Measurements from ENCODE around the gene EPAS1. TPM values are rescaled to one million over a fixed set of nuclear protein-coding genes. Genes with fewer than 3 reads are reported as not detected.

The EPAS1 gene
- total and polyA plus RNA-seq, 2 of the 8 experiments (the other 6 are each of a cell fraction or from before 2014, with no cell fraction given), result 2.0 to 4.9 TPM

DNA sequence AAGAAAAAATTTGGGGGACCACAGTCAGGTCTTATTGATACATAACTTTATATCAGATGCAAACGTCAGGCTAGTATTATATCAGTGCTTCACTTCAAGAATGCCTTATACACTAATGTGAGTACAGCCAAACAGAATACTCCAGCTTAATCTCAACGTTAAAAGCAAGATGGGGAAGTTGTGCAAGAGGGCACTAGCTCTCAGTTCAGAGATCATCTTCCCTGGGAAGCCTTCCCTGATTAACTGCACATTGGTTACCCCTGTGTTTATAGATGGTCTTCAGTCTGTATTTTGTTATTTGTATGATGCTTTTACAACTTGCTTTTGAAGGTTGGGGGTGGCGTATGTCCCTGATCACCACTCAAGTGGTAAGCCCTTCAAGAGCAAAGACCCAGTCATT, 11.4 kb downstream of the EPAS1 start:
- Histone ChIP-seq H2BK12ac (ENCODE audit: low read depth, low read length) (no peak overlapping the region), H3K79me1 (ENCODE audit: low read depth, low read length) (no peaks in the 10 kb centered on the region), H2BK5ac (ENCODE audit: low read depth, low read length) (no peak overlapping the region), H4K8ac (ENCODE audit: extremely low read depth, insufficient read depth, low read length) (no peak overlapping the region), H3K27me3 (replicated peaks in 1 of 4; ENCODE audit: control insufficient read depth in 3 of 4, extremely low read depth in 1 of 4, insufficient read depth in 3 of 4, low read length in 3 of 4) (no peaks in the 10 kb centered on the region), H3K14ac (ENCODE audit: insufficient read length) (no peak overlapping the region), H3K9ac (replicated peaks in 1 of 4; ENCODE audit: extremely low read depth in 1 of 4, low read depth in 3 of 4, low read length in 3 of 4) (no peak overlapping the region), H3K23ac (ENCODE audit: insufficient read length) (no peak overlapping the region), H3K4ac (replicated peaks; ENCODE audit: insufficient read length, low read depth, low read length) (no peak overlapping the region), H3K4me3 (ENCODE audit: extremely low read depth in 1 of 4, insufficient read depth in 2 of 4, low read depth in 3 of 4, low read length in 4 of 4) (no peak overlapping the region), H4K91ac (replicated peaks; ENCODE audit: insufficient read length, low read length) (no peak overlapping the region), H2BK120ac (replicated peaks; ENCODE audit: low read depth, low read length) (no peak overlapping the region), H3K79me2 (ENCODE audit: control insufficient read depth in 1 of 2, insufficient read depth in 2 of 2, low read length in 2 of 2) (no peaks in the 10 kb centered on the region), H3K27ac (ENCODE audit: low read depth, low read length) (no peak overlapping the region), H2AFZ (ENCODE audit: low read length) (no peak overlapping the region), H3K4me2 (ENCODE audit: insufficient read depth in 1 of 2, low read depth in 2 of 2, low read length in 2 of 2) (no peak overlapping the region), H2AK5ac (ENCODE audit: low read depth, low read length) (no peak overlapping the region), H3K36me3 (ENCODE audit: control insufficient read depth in 2 of 4, insufficient read depth in 4 of 4, low read length in 3 of 4) (peaks cover 0 to 2% (median 0%) of the 10 kb centered on the region in 4 experiments; a peak in 1 of 8 replicates), H3K23me2 (ENCODE audit: low read depth, low read length) (no peaks in the 10 kb centered on the region), H3K9me3 (ENCODE audit: insufficient read depth in 2 of 2, low read depth in 1 of 2, low read length in 1 of 2) (no peaks in the 10 kb centered on the region), H4K20me1 (replicated peaks in 1 of 2; ENCODE audit: control insufficient read depth in 1 of 2, insufficient read depth in 2 of 2, low read length in 2 of 2) (no peaks in the 10 kb centered on the region), H3K56ac (replicated peaks; ENCODE audit: insufficient read length, low read depth, low read length) (no peak overlapping the region), H4K5ac (ENCODE audit: insufficient read length, low read depth, low read length) (no peak overlapping the region), H2BK20ac (ENCODE audit: low read length) (no peak overlapping the region), H3K4me1 (replicated peaks in 1 of 4; ENCODE audit: control insufficient read depth in 3 of 4, insufficient read depth in 4 of 4, low read length in 3 of 4) (peaks cover 0 to 5% (median 0%) of the 10 kb centered on the region in 4 experiments; a peak in 3 of 7 replicates), H3K18ac (ENCODE audit: extremely low read depth, low read length) (no peak overlapping the region), H2BK15ac (ENCODE audit: low read length) (no peak overlapping the region)
- 78% methylated on average over 3 of the region's 3 CpGs; no CpG with 5 or more reads in 1 of the 2 experiments for WGBS, 2 experiments (ENCODE audit: extremely low coverage in 1 of 2, insufficient coverage in 1 of 2, insufficient read length in 1 of 2, insufficient replicate concordance in 2 of 2, low coverage in 1 of 2, low lambda C conversion rate in 2 of 2, missing lambda C conversion rate in 1 of 2)
- DNase-seq (ENCODE audit: low read depth in 1 of 2, low spot score in 2 of 2) (no peak), FAIRE-seq (no peak)
- ChIA-PET POLR2A (ENCODE audit: partially characterized antibody) (interaction anchor here (0.9 kb wide), 1 partner anchor 19 kb away, joined by 3 read pairs; no protein-coding TSS in a partner anchor), CTCF (ENCODE audit: partially characterized antibody) (interaction anchor here (0.9 to 2.7 kb wide), 9 partner anchors 14 to 318 kb away, joined by 3 to 15 read pairs (median 5); no protein-coding TSS in a partner anchor)
- TF ChIP-seq POLR2A (IDR thresholded peaks at IDR 0.05; ENCODE audit: control extremely low read depth in 1 of 2, low read depth in 2 of 2, low read length in 2 of 2), result no peak
- no peak for TF ChIP-seq RFX5 (IDR thresholded peaks at IDR 0.05; ENCODE audit: borderline replicate concordance, low read depth, low read length)
- TF ChIP-seq CREB1 (IDR thresholded peaks at IDR 0.05), result no peak
- no peak for TF ChIP-seq ZNF274 (IDR thresholded peaks at IDR 0.05; ENCODE audit: borderline replicate concordance, extremely low read depth, low read length)
- TF ChIP-seq BACH1 (IDR thresholded peaks at IDR 0.05; ENCODE audit: low read length), result no peak
- TF ChIP-seq SIN3A (conservative IDR thresholded peaks at IDR 0.05 in 1 of 2, IDR thresholded peaks at IDR 0.05 in 1 of 2; ENCODE audit: low read depth in 1 of 2, low read length in 2 of 2), result no peak
- TF ChIP-seq KDM1A (IDR thresholded peaks at IDR 0.05; ENCODE audit: borderline replicate concordance, low read length), result no peak
- TF ChIP-seq SRF (IDR thresholded peaks at IDR 0.05; ENCODE audit: low read depth, low read length), result no peak
- TF ChIP-seq TCF12 (IDR thresholded peaks at IDR 0.05; ENCODE audit: low read depth, low read length), result no peak
- TF ChIP-seq, protein P1, sequence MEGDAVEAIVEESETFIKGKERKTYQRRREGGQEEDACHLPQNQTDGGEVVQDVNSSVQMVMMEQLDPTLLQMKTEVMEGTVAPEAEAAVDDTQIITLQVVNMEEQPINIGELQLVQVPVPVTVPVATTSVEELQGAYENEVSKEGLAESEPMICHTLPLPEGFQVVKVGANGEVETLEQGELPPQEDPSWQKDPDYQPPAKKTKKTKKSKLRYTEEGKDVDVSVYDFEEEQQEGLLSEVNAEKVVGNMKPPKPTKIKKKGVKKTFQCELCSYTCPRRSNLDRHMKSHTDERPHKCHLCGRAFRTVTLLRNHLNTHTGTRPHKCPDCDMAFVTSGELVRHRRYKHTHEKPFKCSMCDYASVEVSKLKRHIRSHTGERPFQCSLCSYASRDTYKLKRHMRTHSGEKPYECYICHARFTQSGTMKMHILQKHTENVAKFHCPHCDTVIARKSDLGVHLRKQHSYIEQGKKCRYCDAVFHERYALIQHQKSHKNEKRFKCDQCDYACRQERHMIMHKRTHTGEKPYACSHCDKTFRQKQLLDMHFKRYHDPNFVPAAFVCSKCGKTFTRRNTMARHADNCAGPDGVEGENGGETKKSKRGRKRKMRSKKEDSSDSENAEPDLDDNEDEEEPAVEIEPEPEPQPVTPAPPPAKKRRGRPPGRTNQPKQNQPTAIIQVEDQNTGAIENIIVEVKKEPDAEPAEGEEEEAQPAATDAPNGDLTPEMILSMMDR (IDR thresholded peaks at IDR 0.05; ENCODE audit: control extremely low read depth in 1 of 3, insufficient read depth in 1 of 3, low read depth in 1 of 3, low read length in 3 of 3), result no peak
- TF ChIP-seq HDAC6 (IDR thresholded peaks at IDR 0.05; ENCODE audit: low read depth, low read length), result no peak
- no peak for TF ChIP-seq RXRA (IDR thresholded peaks at IDR 0.05; ENCODE audit: insufficient read depth, low read depth, low read length)
